Left ventricle myocardium superior (tissue), 1 donor: ENCODE measurements around the gene BCAS3. TPM values are rescaled to one million over a fixed set of nuclear protein-coding genes. Genes with fewer than 3 reads are reported as not detected.

Experiments
- ATAC-seq: fragments of 200-7000 bp; cut with Tn5 transposase; one replicate; pipeline ENCODE4 v1.9.1; 2020; ENCODE audit warnings: mild to moderate bottlenecking, moderate library complexity
- DNase-seq: peaks from one replicate; pipeline ENCODE4 v3.0.0-alpha.2; 2020
- intact Hi-C: fragments of 100-400 bp; cut with micrococcal nuclease; formaldehyde crosslinking; loops from one replicate; pipeline ENCODE4 v1.11.0; 2022
- long read RNA-seq: library from polyadenylated mRNA; unstranded; transcript quantifications from one replicate; pipeline ENCODE4 v2.0.0, GENCODE V29; 2021
- total RNA-seq: library from RNA; stranded (reverse); fragmentation: NEBNext Ultra II Directional; extraction: Animal tissue kit (Norgen Biotek cat#: 25700); gene quantifications from one replicate; pipeline ENCODE4 v1.2.1, GENCODE V29; 2021
- donor health status: DM: no; HTN: yes; CAD: no; lungs with severe emphysema.

BCAS3 gene
- 15.9 TPM for total RNA-seq
- long read RNA-seq, full-length matches to known transcripts, result 2 of 8 reads
- long read RNA-seq, partial matches to known transcripts, result 5 of 8 reads
- long read RNA-seq, other reads (novel, unspliced or antisense), result 1 of 8 reads

DNA sequence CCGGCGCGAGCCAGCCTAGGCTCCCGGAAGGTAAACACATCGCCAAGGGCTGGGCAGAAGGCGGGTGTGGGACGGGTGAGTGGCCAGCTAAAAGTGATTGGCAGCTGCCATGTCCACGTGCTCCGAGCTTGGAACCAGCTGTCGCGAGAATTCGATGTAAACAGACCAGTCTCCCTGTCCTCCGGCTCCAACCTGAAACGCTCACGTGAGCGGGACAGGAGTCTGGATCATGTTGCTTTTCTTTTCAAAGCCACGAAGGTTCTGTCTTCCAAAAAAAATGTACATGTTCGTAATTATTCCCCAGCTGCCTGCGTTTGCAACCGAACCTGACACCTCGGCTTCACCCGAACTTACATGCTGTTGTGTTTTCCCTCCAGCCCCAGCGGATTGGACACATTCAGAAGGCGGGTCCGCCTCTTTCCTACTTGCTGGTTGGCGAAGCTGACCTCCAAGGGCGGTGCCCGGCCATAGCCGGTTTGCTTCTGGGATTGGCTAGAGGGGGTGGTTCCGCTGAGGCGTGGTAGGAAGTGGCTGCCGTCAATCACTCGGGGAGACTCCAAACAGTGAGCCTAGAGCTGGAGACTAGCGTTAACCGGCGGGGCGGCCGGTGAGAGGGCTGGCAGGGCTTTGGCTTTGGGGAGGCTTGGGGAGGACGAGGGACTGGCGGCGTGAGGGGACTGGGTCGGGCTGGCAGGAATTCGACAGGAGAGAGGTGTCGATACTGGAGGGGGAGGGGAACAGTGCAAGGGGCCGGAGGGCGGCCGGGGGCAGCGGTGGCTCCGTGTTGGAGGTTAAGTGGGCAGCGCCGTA is at the start of gene BCAS3:
TSS of gene BCAS3 (plus strand) at position 544 of the 810 bp plus-strand sequence.
- intact Hi-C loops, result no loop called here
- peak; percentile 97 for DNase-seq
- peak; percentile 99 for ATAC-seq

DNA sequence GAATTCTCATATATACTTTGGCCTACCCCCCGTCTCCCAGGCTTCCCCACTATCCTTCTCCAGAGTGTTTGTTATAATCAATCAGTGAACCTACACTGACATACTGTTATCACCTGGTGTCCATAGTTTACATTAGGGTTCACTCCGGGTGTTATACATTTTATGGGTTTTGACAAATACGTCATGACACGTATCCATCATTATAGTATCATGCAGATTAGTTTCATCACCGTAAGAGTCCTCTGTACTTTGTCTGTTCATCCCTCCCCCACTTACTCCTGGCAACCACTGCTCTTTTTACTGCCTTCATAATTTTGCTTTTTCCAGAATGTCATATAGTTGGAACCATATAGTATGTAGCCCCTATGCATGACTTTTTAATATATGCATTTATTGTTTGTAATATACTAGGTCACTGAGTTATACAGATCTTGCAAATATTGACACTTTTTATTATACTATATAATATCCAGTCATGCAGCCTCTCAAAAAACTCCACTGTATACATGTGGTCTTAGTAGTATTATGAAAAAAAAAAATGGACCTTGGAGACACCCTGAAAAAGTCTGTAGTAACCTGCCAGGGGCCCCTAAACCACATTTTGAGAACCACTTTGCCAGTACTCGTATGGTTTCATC is 49.3 kb upstream of the BCAS3 start:
- ATAC-seq, result no peak

DNA sequence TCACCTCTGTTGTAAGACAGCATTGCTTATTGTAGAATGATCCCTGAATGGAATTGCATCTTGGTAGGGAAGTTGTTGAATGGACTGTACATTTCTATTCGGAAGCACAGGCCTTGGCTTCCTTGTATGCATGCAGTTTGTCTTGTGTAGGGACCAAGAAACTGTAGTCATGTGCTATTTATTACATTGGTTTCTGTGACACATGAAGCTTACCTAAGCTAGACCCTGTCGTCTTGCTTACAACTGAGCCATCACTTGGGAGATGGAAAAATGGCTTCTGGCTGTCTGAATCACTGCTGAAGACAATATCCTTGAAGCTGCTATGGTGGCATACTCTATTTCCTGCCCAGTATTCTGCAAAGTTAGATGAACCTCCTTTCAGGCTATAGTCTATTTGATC is 48.5 kb upstream of the BCAS3 start:
- intact Hi-C loops, result no loop called here
- no peak for ATAC-seq

More for the DNA sequence above, 49.3 kb upstream of the BCAS3 start:
- no peak for DNase-seq
- intact Hi-C loops, result no loop called here

GRCh38 chr17:60630352-60630751 is 47.3 kb upstream of the BCAS3 start:
- intact Hi-C loops, result loop anchor here (10.0 kb wide), 1 partner anchor 56 kb away; no protein-coding TSS in a partner anchor
- peak; percentile 48 for DNase-seq

More for the DNA sequence above, 48.5 kb upstream of the BCAS3 start:
- no peak for DNase-seq

GRCh38 chr17:60631119-60631518 is 46.5 kb upstream of the BCAS3 start:
- ATAC-seq (no peak), DNase-seq (no peak)
- intact Hi-C loops, result loop anchor here (10.0 kb wide), 1 partner anchor 56 kb away; no protein-coding TSS in a partner anchor

More at GRCh38 chr17:60630352-60630751, 47.3 kb upstream of the BCAS3 start:
- no peak for ATAC-seq

GRCh38 chr17:60637683-60638082 is 40.0 kb upstream of the BCAS3 start:
- ATAC-seq (no peak), DNase-seq (no peak)
- intact Hi-C loops, result loop anchor here (10.0 kb wide), 1 partner anchor 63 kb away; no protein-coding TSS in a partner anchor

DNA sequence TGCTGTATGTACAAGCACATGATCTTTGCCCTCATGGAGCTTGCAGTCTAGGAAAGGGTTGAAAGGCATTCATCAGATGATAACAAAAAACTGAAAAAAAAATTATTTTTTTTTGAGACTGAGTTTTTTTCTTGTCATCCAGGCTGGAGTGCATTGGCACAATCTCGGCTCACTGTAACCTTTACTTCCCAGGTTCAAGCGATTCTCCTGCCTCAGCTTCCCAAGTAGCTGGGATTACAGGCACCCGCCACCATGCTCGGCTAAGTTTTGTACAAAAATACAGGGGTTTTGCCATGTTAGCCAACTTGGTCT is 38.7 kb upstream of the BCAS3 start:
- intact Hi-C loops, result loop anchor here (10.0 kb wide), 1 partner anchor 64 kb away; no protein-coding TSS in a partner anchor
- no peak for ATAC-seq
- no peak for DNase-seq

- intact Hi-C loops, result no loop called here
- no peak for DNase-seq
- ATAC-seq, result no peak
Measured at GRCh38 chr17:60640503-60640902, 37.1 kb upstream of the BCAS3 start.

GRCh38 chr17:60641126-60641525 is 36.5 kb upstream of the BCAS3 start:
- intact Hi-C loops, result no loop called here
- ATAC-seq, result no peak

GRCh38 chr17:60641810-60642220 is 35.8 kb upstream of the BCAS3 start:
- DNase-seq (no peak), ATAC-seq (peak; percentile 75)
- intact Hi-C loops, result no loop called here

More at GRCh38 chr17:60641126-60641525, 36.5 kb upstream of the BCAS3 start:
- no peak for DNase-seq

GRCh38 chr17:60645918-60646523 is 31.6 kb upstream of the BCAS3 start:
- ATAC-seq (no peak), DNase-seq (no peak)
- intact Hi-C loops, result no loop called here

DNA sequence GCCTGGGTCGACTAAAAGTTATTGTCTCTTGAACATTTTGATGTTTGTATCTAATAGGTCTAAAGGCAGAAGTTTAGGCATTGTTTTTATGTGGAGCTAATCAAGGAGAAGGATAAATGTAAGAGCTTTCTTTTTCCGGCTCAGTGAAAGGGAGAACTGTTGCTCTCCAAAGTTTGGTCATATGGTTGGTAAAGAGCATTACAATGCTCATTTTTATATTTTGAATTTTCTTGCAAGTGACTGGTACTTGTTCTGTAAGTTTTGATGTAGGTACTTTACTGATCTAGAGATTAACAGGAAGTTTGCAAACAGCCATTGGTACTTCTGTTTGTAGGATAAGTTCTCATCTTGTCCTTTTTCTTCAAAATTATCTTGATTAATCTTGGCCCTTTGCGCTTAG is 30.9 kb upstream of the BCAS3 start:
- intact Hi-C loops, result no loop called here
- DNase-seq (no peak), ATAC-seq (no peak)

GRCh38 chr17:60647705-60648104 is 29.9 kb upstream of the BCAS3 start:
- DNase-seq, result no peak
- intact Hi-C loops, result no loop called here

GRCh38 chr17:60652454-60653247 is 25.0 kb upstream of the BCAS3 start:
- no peak for ATAC-seq
- no peak for DNase-seq
- intact Hi-C loops, result no loop called here

More at GRCh38 chr17:60647705-60648104, 29.9 kb upstream of the BCAS3 start:
- no peak for ATAC-seq

DNA sequence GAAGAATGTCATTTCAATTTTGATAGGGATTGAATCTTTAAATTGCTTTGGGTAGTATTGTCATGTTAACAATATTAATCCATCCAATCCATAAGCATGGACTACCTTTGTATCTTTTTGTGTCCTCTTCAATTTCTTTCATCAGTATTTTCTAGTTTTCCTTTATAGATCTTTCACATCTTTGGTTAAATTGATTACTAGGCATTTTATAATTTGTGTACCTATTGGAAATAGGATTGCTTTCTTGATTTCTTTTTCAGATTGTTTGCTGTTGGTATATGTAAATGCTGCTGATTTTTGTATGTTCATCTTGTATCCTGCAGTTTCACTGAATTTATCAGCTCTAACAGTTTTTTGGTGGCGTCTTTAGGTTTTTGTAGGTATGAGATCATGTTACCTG is 24.1 kb upstream of the BCAS3 start:
- DNase-seq (no peak), ATAC-seq (no peak)
- intact Hi-C loops, result no loop called here

DNA sequence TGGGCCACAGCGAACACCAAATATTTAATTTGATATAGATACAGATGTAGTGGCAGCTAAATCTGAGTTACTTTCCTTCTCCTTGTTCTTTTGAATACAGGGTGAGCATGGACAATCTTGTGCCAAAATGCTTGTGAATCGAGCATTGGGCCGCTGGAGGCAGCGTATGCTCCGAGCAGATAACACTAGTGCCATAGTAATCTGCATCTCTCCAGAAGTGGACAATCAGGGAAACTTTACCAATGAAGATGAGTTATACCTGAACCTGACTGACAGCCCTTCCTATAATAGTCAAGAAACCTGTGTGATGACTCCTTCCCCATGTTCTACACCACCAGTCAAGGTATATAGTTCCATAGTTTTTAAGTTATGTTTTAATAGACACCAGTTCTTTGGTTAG is 21.2 kb upstream of the BCAS3 start:
- intact Hi-C loops, result no loop called here
- DNase-seq (no peak), ATAC-seq (no peak)

DNA sequence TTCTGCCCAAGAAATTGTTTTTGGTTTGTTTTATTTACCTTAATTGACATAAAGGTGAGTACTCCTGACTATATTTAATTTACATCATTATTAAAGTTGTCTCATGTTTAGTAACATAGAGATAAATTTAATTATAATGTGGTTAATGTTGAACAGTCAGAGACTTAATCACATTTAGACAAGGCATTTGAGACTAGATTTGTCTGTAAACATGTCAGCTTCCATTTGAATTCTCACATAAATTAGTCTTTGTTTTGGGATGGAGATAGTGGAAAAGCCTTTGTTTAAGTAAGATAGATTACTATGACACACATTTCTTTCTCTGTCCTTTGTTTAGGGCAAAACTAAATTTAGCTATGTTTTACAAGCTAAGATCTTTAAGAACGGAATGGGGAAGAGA is 18.5 kb upstream of the BCAS3 start:
- intact Hi-C loops, result no loop called here
- DNase-seq (no peak), ATAC-seq (no peak)

- ATAC-seq, result no peak
- DNase-seq, result no peak
- intact Hi-C loops, result no loop called here
Measured at GRCh38 chr17:60661489-60661888, 16.2 kb upstream of the BCAS3 start.

DNA sequence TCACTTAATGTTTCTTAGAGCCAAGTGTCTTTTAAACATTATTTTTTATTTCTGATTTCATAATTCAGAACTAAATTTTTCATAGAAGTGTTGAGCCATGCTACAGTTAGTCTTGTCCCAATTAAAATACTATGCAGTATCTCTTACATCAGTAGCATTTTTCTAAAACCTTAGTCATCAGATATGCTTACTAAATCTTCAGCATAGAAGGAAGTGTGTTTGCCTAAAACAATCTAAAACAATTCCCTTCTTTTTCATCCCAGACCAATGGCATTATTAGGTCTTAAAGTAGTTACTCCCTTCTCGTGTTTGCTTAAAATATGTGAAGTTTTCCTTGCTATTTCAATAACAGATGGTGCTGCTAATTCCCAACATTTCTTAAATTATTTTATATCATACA is 13.6 kb upstream of the BCAS3 start:
- intact Hi-C loops, result no loop called here
- ATAC-seq, result no peak
- DNase-seq, result no peak
